HepG2 (cell line): ENCODE measurements around the gene CDK6. TPM values are rescaled to one million over a fixed set of nuclear protein-coding genes. Genes with fewer than 3 reads are reported as not detected.

Experiments used
- ATAC-seq: fragments of 200-7000 bp; cut with Tn5 transposase; 3 replicates; pipeline ENCODE4 v1.9.1; 2020; ENCODE audit warnings: mild to moderate bottlenecking, moderate library complexity
- BruUV-seq: library from RNA; stranded (reverse); fragments of 400-500 nt; replicated peaks from 2 replicates; lab custom pipeline; 2021; lab: Mats Ljungman, UMichigan
- CTCF ChIA-PET: fragments of 300-600 bp; formaldehyde crosslinking; extraction: SDS; loops from one replicate; lab custom pipeline; 2021; ENCODE audit warnings: low total read pairs, inconsistent platforms, low intra/inter-chr PET ratio; lab: Yijun Ruan, JAX
- POLR2A ChIA-PET: fragments of 350-600 bp; sonication (Branson Sonifier 250); formaldehyde crosslinking; loops from one replicate; lab custom pipeline; 2020; ENCODE audit warnings: antibody characterized with exemption, inconsistent platforms; lab: Yijun Ruan, JAX
- DNase-seq: peaks from one replicate; pipeline ENCODE4 v3.0.0-alpha.2; 2015; ENCODE audit warnings: low spot score
- FAIRE-seq: peaks from 3 replicates; lab custom pipeline; 2011; peaks lifted over from hg19 to GRCh38; lab: Jason Lieb, UNC
- H2AFZ ChIP-seq: one replicate; pipeline ENCODE4 v1.6.1; 2011; ENCODE audit warnings: low read length, inconsistent platforms
- H3K27ac ChIP-seq: fragments of 300-600 bp; 3 replicates; pipeline ENCODE4 v1.8.0; 2011; ENCODE audit warnings: mixed run types, mild to moderate bottlenecking, mixed read lengths, low read length, inconsistent platforms; ENCODE audit not compliant: insufficient read depth; ENCODE audit errors: extremely low read length
- H3K27me3 ChIP-seq, 2 experiments: fragments of 200-600 bp in 1 of 2; 2 replicates in 1 of 2; 3 replicates in 1 of 2; pipeline versions ENCODE4 v1.6.0 to v1.8.0; 2011; ENCODE audit warnings: low read length in 2 of 2, mild to moderate bottlenecking in 2 of 2, moderate library complexity in 2 of 2, inconsistent platforms in 1 of 2; ENCODE audit not compliant: insufficient read depth in 2 of 2, control insufficient read depth in 1 of 2
- H3K36me3 ChIP-seq, 2 experiments: fragments of 200-600 bp in 1 of 2; replicated peaks in 1 of 2; 2 replicates in 1 of 2; 3 replicates in 1 of 2; pipeline versions ENCODE4 v1.5.1 to v1.8.0; 2011; ENCODE audit warnings: low read length in 2 of 2, inconsistent platforms in 1 of 2; ENCODE audit not compliant: insufficient read depth in 2 of 2, control insufficient read depth in 1 of 2
- H3K4me1 ChIP-seq: 2 replicates; pipeline ENCODE4 v1.5.1; 2012; ENCODE audit warnings: low read length, inconsistent platforms; ENCODE audit not compliant: insufficient read depth
- H3K4me2 ChIP-seq: 2 replicates; pipeline ENCODE4 v1.6.0; 2011; ENCODE audit warnings: low read depth, low read length, inconsistent platforms
- H3K4me3 ChIP-seq, 3 experiments: fragments of 200-600 bp in 1 of 3; sonication (generic), shearing (Covaris generic) in 1 of 3; replicated peaks in 1 of 3; 2 replicates each; pipeline ENCODE4 v1.5.1; 2011 to 2016; ENCODE audit warnings: low read length in 3 of 3, inconsistent platforms in 2 of 3, low read depth in 2 of 3, mild to moderate bottlenecking in 2 of 3, control low read depth in 1 of 3, mixed read lengths in 1 of 3; ENCODE audit not compliant: insufficient read depth in 1 of 3
- H3K79me2 ChIP-seq: one replicate; pipeline ENCODE4 v1.6.1; 2011; ENCODE audit warnings: low read length, inconsistent platforms; ENCODE audit not compliant: insufficient read depth
- H3K9ac ChIP-seq: 2 replicates; pipeline ENCODE4 v1.6.0; 2011; ENCODE audit warnings: mild to moderate bottlenecking, low read depth, low read length, inconsistent platforms; ENCODE audit not compliant: insufficient read depth
- H3K9me3 ChIP-seq: 2 replicates; pipeline ENCODE4 v1.5.1; 2012; ENCODE audit warnings: mild to moderate bottlenecking, low read length
- H4K20me1 ChIP-seq: 2 replicates; pipeline ENCODE4 v1.6.0; 2011; ENCODE audit warnings: inconsistent platforms, mild to moderate bottlenecking, low read length, moderate library complexity; ENCODE audit not compliant: insufficient read depth
- BCL6 ChIP-seq: IDR thresholded peaks from 2 replicates; pipeline ENCODE4 v1.6.1; 2016; ENCODE audit warnings: missing genetic modification reagents, missing compliant biosample characterization
- DNMT3B ChIP-seq: conservative IDR thresholded peaks from 2 replicates; pipeline ENCODE4 v1.6.1; 2016; ENCODE audit warnings: missing biosample characterization, control low read depth
- EZH2 ChIP-seq: conservative IDR thresholded peaks from 2 replicates; pipeline ENCODE4 v1.6.1; 2012; ENCODE audit warnings: mild to moderate bottlenecking, low read depth, low read length, moderate library complexity
- GABPB1 ChIP-seq: IDR thresholded peaks from 2 replicates; pipeline ENCODE4 v1.6.1; 2016; ENCODE audit warnings: mild to moderate bottlenecking, missing genetic modification reagents, moderate library complexity, missing compliant biosample characterization
- HOXA5 ChIP-seq: sonication (generic); formaldehyde crosslinking; IDR thresholded peaks from 2 replicates; pipeline ENCODE4 v1.4.0; 2020; ENCODE audit warnings: missing genetic modification reagents
- KDM2A ChIP-seq: sonication (generic); formaldehyde crosslinking; IDR thresholded peaks from 2 replicates; pipeline ENCODE4 v1.4.0; 2020; ENCODE audit warnings: low read depth, missing genetic modification reagents, borderline replicate concordance
- LCORL ChIP-seq, 2 experiments: fragments of 450-650 bp in 1 of 2; sonication (generic) in 1 of 2; formaldehyde crosslinking in 1 of 2; IDR thresholded peaks; 2 replicates each; pipeline versions ENCODE4 v1.5.0 to v1.6.1; 2017 to 2020; ENCODE audit warnings: antibody characterized with exemption in 1 of 2, missing genetic modification reagents in 1 of 2
- MED8 ChIP-seq: sonication (generic); formaldehyde crosslinking; IDR thresholded peaks from 2 replicates; pipeline ENCODE4 v1.8.1; 2023; ENCODE audit warnings: mild to moderate bottlenecking, missing genetic modification reagents; ENCODE audit not compliant: insufficient replicate concordance
- MLLT10 ChIP-seq: sonication (generic); formaldehyde crosslinking; IDR thresholded peaks from 2 replicates; pipeline ENCODE4 v1.4.0; 2020; ENCODE audit warnings: missing genetic modification reagents
- NCOA2 ChIP-seq: sonication (generic); formaldehyde crosslinking; IDR thresholded peaks from 2 replicates; pipeline ENCODE4 v1.8.0; 2022; ENCODE audit warnings: inconsistent platforms
- ONECUT2 ChIP-seq: sonication (generic); formaldehyde crosslinking; IDR thresholded peaks from 2 replicates; pipeline ENCODE4 v1.4.0; 2020; ENCODE audit warnings: missing genetic modification reagents
- RAD21 ChIP-seq: fragments of 450-650 bp; formaldehyde crosslinking; IDR thresholded peaks from 2 replicates; pipeline ENCODE4 v1.5.0; 2020; ENCODE audit warnings: mild to moderate bottlenecking
- RFXANK ChIP-seq: IDR thresholded peaks from 2 replicates; pipeline ENCODE4 v1.6.1; 2016
- RORA ChIP-seq: sonication (generic); formaldehyde crosslinking; IDR thresholded peaks from 2 replicates; pipeline ENCODE4 v1.5.0; 2020; ENCODE audit warnings: mild to moderate bottlenecking, missing genetic modification reagents, moderate library complexity
- THYN1 ChIP-seq: sonication (generic); formaldehyde crosslinking; IDR thresholded peaks from 2 replicates; pipeline ENCODE4 v1.8.1; 2023; ENCODE audit warnings: low read depth, mild to moderate bottlenecking, moderate library complexity, missing genetic modification reagents, borderline replicate concordance
- TRIM24 ChIP-seq: sonication (generic); formaldehyde crosslinking; IDR thresholded peaks from 2 replicates; pipeline ENCODE4 v1.8.0; 2022; ENCODE audit warnings: mild to moderate bottlenecking, missing genetic modification reagents
- U2AF2 ChIP-seq: fragments of 200-400 bp; formaldehyde crosslinking; IDR thresholded peaks from 2 replicates; pipeline ENCODE4 v1.6.1; 2017; ENCODE audit warnings: low read depth, mild to moderate bottlenecking, low read length
- ZNF180 ChIP-seq: sonication (generic); formaldehyde crosslinking; IDR thresholded peaks from 2 replicates; pipeline ENCODE4 v1.4.0; 2020; ENCODE audit warnings: low read depth, missing genetic modification reagents, borderline replicate concordance
- ZNF75D ChIP-seq: sonication (generic); formaldehyde crosslinking; IDR thresholded peaks from 2 replicates; pipeline ENCODE4 v1.8.1; 2023; ENCODE audit warnings: missing genetic modification reagents, mild to moderate bottlenecking, borderline replicate concordance
- ZNF768 ChIP-seq: sonication (generic); formaldehyde crosslinking; IDR thresholded peaks from 2 replicates; pipeline ENCODE4 v1.4.0; 2020; ENCODE audit warnings: missing genetic modification reagents
- WGBS: methylation state at CpG from one replicate; pipeline ENCODE4 v1.1.6; 2017; ENCODE audit warnings: low lambda C conversion rate; 5-methylcytosine and 5-hydroxymethylcytosine counted together
- in situ Hi-C: cut with HindIII; loops from 2 replicates; pipeline ENCODE4 v1.10.0; 2017; ENCODE audit warnings: low pct_unique_long_range_greater_than_20kb; ENCODE audit not compliant: extremely low pct_ligation_motif_present
- intact Hi-C: fragments of 100-400 bp; cut with micrococcal nuclease; formaldehyde crosslinking; loops from one replicate; pipeline ENCODE4 v1.10.0; 2022; ENCODE audit not compliant: unreplicated experiment
- polyA plus RNA-seq, 8 experiments: library from polyadenylated mRNA; depleted of rRNA in 3 of 8; stranded (reverse) in 7 of 8; unstranded in 1 of 8; fragments of >200 nt; fragmentation: Illumina TruSeq in 4 of 8; extraction: Trizol in 4 of 8; gene quantifications; 2 replicates each; pipeline versions ENCODE4 v1.2.1 to v1.2.3, GENCODE V29; 2011 to 2016; ENCODE audit warnings: low read depth in 4 of 8, missing spikeins in 1 of 8, mixed read lengths in 1 of 8; ENCODE audit not compliant: insufficient read depth in 1 of 8
- total RNA-seq, 5 experiments: library from RNA; depleted of rRNA; stranded (reverse); fragments of >200 nt; fragmentation: Illumina TruSeq; extraction: Trizol; gene quantifications; 2 replicates each; pipeline ENCODE4 v1.2.3, GENCODE V29; 2016; ENCODE audit warnings: low read depth in 1 of 5
- TF ChIP-seq, protein P1 (sequence below): sonication (generic); formaldehyde crosslinking; IDR thresholded peaks from 2 replicates; pipeline ENCODE4 v1.5.0; 2020; ENCODE audit warnings: missing genetic modification reagents, mild to moderate bottlenecking, borderline replicate concordance
- TF ChIP-seq, protein P2 (sequence below): sonication (generic); formaldehyde crosslinking; conservative IDR thresholded peaks from 2 replicates; pipeline ENCODE4 v1.8.0; 2022; ENCODE audit warnings: missing genetic modification reagents

The CDK6 gene
- total and polyA plus RNA-seq, 2 of the 13 experiments (the other 11 are each of a cell fraction or from before 2014, with no cell fraction given) = 34.6 to 90.8 TPM

DNA sequence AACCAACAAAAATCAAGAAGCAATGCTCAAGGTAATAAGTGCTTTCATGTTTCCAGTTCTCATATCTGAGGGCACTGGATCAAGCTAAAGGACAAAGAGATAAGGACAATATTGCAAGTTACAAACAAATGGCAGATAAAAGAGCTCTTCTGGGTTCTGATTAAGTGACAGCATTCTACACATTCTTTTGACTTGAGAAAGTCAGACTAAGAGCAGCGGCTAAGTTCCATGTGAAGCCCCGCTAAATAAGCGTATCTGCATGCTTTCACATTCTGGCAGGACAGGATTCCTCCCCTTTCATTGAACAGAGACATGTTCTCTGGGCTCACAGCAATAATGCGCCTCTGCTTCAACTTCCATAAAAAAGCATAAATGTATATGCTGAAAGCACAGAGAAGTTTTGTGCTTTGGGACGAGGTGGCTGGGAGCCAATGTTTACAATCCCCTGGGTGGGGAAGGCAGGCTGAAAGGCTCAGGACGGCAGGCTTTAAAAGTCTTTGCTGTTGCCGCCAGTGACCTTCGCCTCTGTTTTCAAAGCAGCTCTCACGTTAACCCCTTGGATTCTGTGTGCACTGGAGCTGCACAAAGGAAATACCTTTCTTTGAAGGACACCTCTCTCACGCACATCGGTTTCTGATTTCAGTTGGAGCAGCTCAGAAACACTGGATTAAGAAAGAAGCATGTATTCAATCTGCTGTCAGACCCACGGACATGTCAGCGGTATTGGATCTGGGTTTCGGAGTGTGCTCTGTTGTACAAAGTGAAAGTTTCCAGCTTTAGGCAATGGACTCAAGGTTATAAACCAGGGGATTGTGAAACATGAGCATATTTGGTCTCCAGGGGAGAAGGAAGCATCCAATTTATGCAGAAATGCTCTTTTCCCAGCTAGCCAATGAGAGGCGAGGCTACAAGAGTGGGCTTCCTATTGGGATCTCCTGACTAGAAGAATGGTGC lies 140.8 kb downstream of the CDK6 start:
- Histone ChIP-seq H3K4me1 (peaks cover 95% of the 10 kb centered on the region), H3K9me3 (no peaks in the 10 kb centered on the region), H3K79me2 (peaks cover 33% of the 10 kb centered on the region), H3K4me2 (peak overlapping the region; percentile 75), H4K20me1 (no peaks in the 10 kb centered on the region), H3K27me3 (no peaks in the 10 kb centered on the region), H3K27ac (peak overlapping the region; percentile 97), H3K9ac (peak overlapping the region; percentile 81), H3K4me3 (peak overlapping the region; percentile 37 to 48 (median 40); a peak in 5 of 6 replicates), H3K36me3 (peaks cover 2 to 5% of the 10 kb centered on the region in 2 experiments; a peak in 2 of 5 replicates), H2AFZ (no peak overlapping the region)
- ChIA-PET POLR2A (interaction anchor here (0.6 to 3.9 kb wide), 22 partner anchors 10 to 167 kb away, joined by 3 to 66 read pairs (median 4); partner anchors contain the start of genes CDK6, FAM133B, PEX1 and RBM48), CTCF (no interaction called here)
- DNase-seq = peak; percentile 99
- in situ Hi-C loops (no loop called here), intact Hi-C loops (loop anchor here (1.0 to 10.0 kb wide), 3 partner anchors 57 to 359 kb away; no protein-coding TSS in a partner anchor)
- peak; percentile 99 for FAIRE-seq
- peak; percentile 88 for ATAC-seq
- TSS peak; percentile 15 for BruUV-seq
- 1% methylated on average over 14 of the region's 15 CpGs for WGBS
- peak; percentile 79 for TF ChIP-seq KDM2A (CRISPR knock-in tag)
- TF ChIP-seq ZNF768 (CRISPR knock-in tag) = peak; percentile 63; the same call in 1 of the 2 replicates
- TF ChIP-seq MLLT10 (CRISPR knock-in tag) = no peak
- peak; percentile 51; the same call in 1 of the 2 replicates for TF ChIP-seq LCORL (IDR thresholded peaks at IDR 0.05)
- TF ChIP-seq LCORL (CRISPR knock-in tag; IDR thresholded peaks at IDR 0.05) = peak; percentile 94
- TF ChIP-seq ONECUT2 = peak; percentile 33; the same call in 1 of the 2 replicates
- TF ChIP-seq HOXA5 = peak; percentile 53
- TF ChIP-seq DNMT3B (CRISPR knock-in tag) = no peak
- TF ChIP-seq TRIM24 (CRISPR knock-in tag) = no peak
- no peak for TF ChIP-seq MED8
- 0 out of 2 replicates have a peak, but pooled peaks have one; percentile 44 for TF ChIP-seq GABPB1 (CRISPR knock-in tag)
- TF ChIP-seq BCL6 (CRISPR knock-in tag) = peak; percentile 81
- no peak for TF ChIP-seq RFXANK (CRISPR knock-in tag)
- TF ChIP-seq RAD21 = peak; percentile 28; the same call in 1 of the 2 replicates
- TF ChIP-seq, protein P1, sequence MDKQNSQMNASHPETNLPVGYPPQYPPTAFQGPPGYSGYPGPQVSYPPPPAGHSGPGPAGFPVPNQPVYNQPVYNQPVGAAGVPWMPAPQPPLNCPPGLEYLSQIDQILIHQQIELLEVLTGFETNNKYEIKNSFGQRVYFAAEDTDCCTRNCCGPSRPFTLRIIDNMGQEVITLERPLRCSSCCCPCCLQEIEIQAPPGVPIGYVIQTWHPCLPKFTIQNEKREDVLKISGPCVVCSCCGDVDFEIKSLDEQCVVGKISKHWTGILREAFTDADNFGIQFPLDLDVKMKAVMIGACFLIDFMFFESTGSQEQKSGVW (CRISPR knock-in tag) = no peak; the same call in 1 of the 2 replicates
- TF ChIP-seq ZNF180 (CRISPR knock-in tag) = no peak
- TF ChIP-seq ZNF75D (CRISPR knock-in tag) = no peak
- TF ChIP-seq NCOA2 = peak; percentile 96
- TF ChIP-seq THYN1 (CRISPR knock-in tag) = no peak
- TF ChIP-seq, protein P2, sequence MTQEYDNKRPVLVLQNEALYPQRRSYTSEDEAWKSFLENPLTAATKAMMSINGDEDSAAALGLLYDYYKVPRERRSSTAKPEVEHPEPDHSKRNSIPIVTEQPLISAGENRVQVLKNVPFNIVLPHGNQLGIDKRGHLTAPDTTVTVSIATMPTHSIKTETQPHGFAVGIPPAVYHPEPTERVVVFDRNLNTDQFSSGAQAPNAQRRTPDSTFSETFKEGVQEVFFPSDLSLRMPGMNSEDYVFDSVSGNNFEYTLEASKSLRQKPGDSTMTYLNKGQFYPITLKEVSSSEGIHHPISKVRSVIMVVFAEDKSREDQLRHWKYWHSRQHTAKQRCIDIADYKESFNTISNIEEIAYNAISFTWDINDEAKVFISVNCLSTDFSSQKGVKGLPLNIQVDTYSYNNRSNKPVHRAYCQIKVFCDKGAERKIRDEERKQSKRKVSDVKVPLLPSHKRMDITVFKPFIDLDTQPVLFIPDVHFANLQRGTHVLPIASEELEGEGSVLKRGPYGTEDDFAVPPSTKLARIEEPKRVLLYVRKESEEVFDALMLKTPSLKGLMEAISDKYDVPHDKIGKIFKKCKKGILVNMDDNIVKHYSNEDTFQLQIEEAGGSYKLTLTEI (CRISPR knock-in tag) = no peak
- no peak for TF ChIP-seq EZH2
- TF ChIP-seq U2AF2 = no peak
- 0 out of 2 replicates have a peak, but pooled peaks have one; percentile 24 for TF ChIP-seq RORA (CRISPR knock-in tag)
